ENCODE results near the gene CCDC18.

DNA sequence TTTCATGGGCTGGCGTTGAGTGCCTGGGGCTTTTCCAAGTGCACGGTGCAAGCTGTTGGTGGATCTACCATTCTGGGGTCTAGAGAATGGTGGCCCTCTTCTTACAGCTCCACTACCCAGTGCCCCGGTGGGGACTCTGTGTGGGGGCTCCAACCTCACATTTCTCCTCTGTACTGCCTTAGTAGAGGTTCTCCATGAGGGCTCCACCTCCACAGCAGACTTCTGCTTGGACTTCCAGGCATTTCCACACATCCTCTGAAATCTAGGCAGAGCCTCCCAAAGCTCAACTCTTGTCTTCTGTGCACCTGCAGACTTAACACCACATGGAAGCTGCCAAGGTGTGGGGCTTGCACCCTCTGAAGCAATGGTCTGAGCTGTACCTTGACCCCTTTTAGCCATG, 82.1 kb downstream of the CCDC18 start:
- TF ChIP-seq, protein P1, sequence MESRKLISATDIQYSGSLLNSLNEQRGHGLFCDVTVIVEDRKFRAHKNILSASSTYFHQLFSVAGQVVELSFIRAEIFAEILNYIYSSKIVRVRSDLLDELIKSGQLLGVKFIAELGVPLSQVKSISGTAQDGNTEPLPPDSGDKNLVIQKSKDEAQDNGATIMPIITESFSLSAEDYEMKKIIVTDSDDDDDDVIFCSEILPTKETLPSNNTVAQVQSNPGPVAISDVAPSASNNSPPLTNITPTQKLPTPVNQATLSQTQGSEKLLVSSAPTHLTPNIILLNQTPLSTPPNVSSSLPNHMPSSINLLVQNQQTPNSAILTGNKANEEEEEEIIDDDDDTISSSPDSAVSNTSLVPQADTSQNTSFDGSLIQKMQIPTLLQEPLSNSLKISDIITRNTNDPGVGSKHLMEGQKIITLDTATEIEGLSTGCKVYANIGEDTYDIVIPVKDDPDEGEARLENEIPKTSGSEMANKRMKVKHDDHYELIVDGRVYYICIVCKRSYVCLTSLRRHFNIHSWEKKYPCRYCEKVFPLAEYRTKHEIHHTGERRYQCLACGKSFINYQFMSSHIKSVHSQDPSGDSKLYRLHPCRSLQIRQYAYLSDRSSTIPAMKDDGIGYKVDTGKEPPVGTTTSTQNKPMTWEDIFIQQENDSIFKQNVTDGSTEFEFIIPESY (IDR thresholded peaks at IDR 0.05): no peak
- TF ChIP-seq, protein P2, sequence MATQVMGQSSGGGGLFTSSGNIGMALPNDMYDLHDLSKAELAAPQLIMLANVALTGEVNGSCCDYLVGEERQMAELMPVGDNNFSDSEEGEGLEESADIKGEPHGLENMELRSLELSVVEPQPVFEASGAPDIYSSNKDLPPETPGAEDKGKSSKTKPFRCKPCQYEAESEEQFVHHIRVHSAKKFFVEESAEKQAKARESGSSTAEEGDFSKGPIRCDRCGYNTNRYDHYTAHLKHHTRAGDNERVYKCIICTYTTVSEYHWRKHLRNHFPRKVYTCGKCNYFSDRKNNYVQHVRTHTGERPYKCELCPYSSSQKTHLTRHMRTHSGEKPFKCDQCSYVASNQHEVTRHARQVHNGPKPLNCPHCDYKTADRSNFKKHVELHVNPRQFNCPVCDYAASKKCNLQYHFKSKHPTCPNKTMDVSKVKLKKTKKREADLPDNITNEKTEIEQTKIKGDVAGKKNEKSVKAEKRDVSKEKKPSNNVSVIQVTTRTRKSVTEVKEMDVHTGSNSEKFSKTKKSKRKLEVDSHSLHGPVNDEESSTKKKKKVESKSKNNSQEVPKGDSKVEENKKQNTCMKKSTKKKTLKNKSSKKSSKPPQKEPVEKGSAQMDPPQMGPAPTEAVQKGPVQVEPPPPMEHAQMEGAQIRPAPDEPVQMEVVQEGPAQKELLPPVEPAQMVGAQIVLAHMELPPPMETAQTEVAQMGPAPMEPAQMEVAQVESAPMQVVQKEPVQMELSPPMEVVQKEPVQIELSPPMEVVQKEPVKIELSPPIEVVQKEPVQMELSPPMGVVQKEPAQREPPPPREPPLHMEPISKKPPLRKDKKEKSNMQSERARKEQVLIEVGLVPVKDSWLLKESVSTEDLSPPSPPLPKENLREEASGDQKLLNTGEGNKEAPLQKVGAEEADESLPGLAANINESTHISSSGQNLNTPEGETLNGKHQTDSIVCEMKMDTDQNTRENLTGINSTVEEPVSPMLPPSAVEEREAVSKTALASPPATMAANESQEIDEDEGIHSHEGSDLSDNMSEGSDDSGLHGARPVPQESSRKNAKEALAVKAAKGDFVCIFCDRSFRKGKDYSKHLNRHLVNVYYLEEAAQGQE (IDR thresholded peaks at IDR 0.05): no peak
- TF ChIP-seq, protein P3, sequence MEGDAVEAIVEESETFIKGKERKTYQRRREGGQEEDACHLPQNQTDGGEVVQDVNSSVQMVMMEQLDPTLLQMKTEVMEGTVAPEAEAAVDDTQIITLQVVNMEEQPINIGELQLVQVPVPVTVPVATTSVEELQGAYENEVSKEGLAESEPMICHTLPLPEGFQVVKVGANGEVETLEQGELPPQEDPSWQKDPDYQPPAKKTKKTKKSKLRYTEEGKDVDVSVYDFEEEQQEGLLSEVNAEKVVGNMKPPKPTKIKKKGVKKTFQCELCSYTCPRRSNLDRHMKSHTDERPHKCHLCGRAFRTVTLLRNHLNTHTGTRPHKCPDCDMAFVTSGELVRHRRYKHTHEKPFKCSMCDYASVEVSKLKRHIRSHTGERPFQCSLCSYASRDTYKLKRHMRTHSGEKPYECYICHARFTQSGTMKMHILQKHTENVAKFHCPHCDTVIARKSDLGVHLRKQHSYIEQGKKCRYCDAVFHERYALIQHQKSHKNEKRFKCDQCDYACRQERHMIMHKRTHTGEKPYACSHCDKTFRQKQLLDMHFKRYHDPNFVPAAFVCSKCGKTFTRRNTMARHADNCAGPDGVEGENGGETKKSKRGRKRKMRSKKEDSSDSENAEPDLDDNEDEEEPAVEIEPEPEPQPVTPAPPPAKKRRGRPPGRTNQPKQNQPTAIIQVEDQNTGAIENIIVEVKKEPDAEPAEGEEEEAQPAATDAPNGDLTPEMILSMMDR (IDR thresholded peaks at IDR 0.05; ENCODE audit: low read depth, low read length, missing input control): no peak
- TF ChIP-seq HNF4G (IDR thresholded peaks at IDR 0.05) (no peak), RXRA (IDR thresholded peaks at IDR 0.05) (no peak), FOXA1 (IDR thresholded peaks at IDR 0.05) (no peak), SP1 (IDR thresholded peaks at IDR 0.05) (no peak), TAF1 (conservative IDR thresholded peaks at IDR 0.05) (no peak), YY1 (IDR thresholded peaks at IDR 0.05) (no peak)
- TF ChIP-seq, protein P4, sequence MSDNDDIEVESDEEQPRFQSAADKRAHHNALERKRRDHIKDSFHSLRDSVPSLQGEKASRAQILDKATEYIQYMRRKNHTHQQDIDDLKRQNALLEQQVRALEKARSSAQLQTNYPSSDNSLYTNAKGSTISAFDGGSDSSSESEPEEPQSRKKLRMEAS (IDR thresholded peaks at IDR 0.05): no peak
- TF ChIP-seq, protein P5, sequence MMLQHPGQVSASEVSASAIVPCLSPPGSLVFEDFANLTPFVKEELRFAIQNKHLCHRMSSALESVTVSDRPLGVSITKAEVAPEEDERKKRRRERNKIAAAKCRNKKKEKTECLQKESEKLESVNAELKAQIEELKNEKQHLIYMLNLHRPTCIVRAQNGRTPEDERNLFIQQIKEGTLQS (IDR thresholded peaks at IDR 0.05): no peak
